SK-N-SH (cell line): ENCODE data around the gene EID3.

Source experiments
- CTCF ChIP-seq: fragments of 200-600 bp; sonication (generic); IDR thresholded peaks from 2 replicates; pipeline ENCODE4 v1.6.1; 2017; ENCODE audit warnings: antibody characterized with exemption, mild to moderate bottlenecking, moderate library complexity
- EP300 ChIP-seq, 2 experiments: IDR thresholded peaks; 2 replicates each; pipeline versions ENCODE4 v1.4.0 to v1.6.1; 2012; ENCODE audit warnings: borderline replicate concordance in 1 of 2, low read depth in 1 of 2, low read length in 1 of 2
- FOXJ3 ChIP-seq: sonication (generic); formaldehyde crosslinking; IDR thresholded peaks from 2 replicates; pipeline ENCODE4 v1.5.1; 2020; ENCODE audit warnings: mild to moderate bottlenecking, missing genetic modification reagents
- GABPA ChIP-seq: IDR thresholded peaks from 2 replicates; pipeline ENCODE4 v1.4.0; 2012; ENCODE audit warnings: low read depth, mild to moderate bottlenecking
- JUND ChIP-seq: IDR thresholded peaks from 2 replicates; pipeline ENCODE4 v1.4.0; 2012
- RAD21 ChIP-seq: IDR thresholded peaks from 2 replicates; pipeline ENCODE4 v1.6.1; 2012; ENCODE audit warnings: mild to moderate bottlenecking, low read length
- SIN3A ChIP-seq: IDR thresholded peaks from 2 replicates; pipeline ENCODE4 v1.6.1; 2012; ENCODE audit warnings: low read depth, mild to moderate bottlenecking, low read length, moderate library complexity, borderline replicate concordance
- ZBTB33 ChIP-seq: IDR thresholded peaks from 2 replicates; pipeline ENCODE4 v1.4.0; 2012; ENCODE audit warnings: low read depth, borderline replicate concordance
- TF ChIP-seq, protein P1 (sequence below): IDR thresholded peaks from 2 replicates; pipeline ENCODE4 v1.4.0; 2012; ENCODE audit warnings: low read depth

DNA sequence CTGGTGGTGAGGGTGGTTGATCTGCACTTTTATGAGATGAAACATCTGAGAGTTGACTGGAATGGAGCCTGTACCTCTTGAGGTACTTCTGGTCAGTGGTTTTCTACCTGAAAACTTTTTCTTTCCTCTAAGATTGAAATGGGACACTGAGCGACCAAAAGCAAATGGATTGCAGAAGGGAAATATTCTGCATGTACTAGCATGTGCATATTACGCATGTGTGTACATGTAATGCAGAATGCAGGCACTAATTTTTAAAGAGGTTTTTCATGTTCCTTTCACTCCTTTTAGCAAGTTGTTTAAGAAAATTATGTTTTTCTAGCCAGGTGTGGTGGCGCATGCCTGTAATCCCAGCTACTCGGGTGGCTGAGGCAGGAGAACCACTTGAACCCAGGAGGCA lies 28.7 kb upstream of the EID3 start:
- no peak for TF ChIP-seq CTCF
- no peak for TF ChIP-seq FOXJ3
- no peak for TF ChIP-seq JUND
- TF ChIP-seq, protein P1, sequence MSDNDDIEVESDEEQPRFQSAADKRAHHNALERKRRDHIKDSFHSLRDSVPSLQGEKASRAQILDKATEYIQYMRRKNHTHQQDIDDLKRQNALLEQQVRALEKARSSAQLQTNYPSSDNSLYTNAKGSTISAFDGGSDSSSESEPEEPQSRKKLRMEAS: no peak
- no peak for TF ChIP-seq ZBTB33
- no peak for TF ChIP-seq RAD21
- TF ChIP-seq EP300 (IDR thresholded peaks at IDR 0.05; ENCODE audit: borderline replicate concordance in 1 of 2, low read depth in 1 of 2, low read length in 1 of 2): no peak
- TF ChIP-seq SIN3A: no peak
- no peak for TF ChIP-seq GABPA
